ENCODE measurements around the gene KLHL3. TPM values are rescaled to one million over a fixed set of nuclear protein-coding genes. Genes with fewer than 3 reads are reported as not detected.

KLHL3 gene
- total RNA-seq, 3 donors from 2014 or later, result 4.2 to 6.7 (median 5.4) TPM

- Histone ChIP-seq H3K4me3 (no peak overlapping the region), H3K4me1 (ENCODE audit: low read depth) (no peaks in the 10 kb centered on the region), H3K36me3 (ENCODE audit: low read depth) (no peaks in the 10 kb centered on the region), H3K9me3 (no peaks in the 10 kb centered on the region)
- intact Hi-C loops (cut with DNase I, micrococcal nuclease), result no loop called here
- DNase-seq (no peak), ATAC-seq (no peak)
- no peak for TF ChIP-seq CTCF (IDR thresholded peaks at IDR 0.05)
Observed at GRCh38 chr5:137603891-137604290, 132.0 kb downstream of the KLHL3 start.

- Histone ChIP-seq H3K4me3 (no peak overlapping the region), H3K4me1 (ENCODE audit: low read depth) (no peaks in the 10 kb centered on the region), H3K9me3 (no peaks in the 10 kb centered on the region), H3K36me3 (ENCODE audit: low read depth) (no peaks in the 10 kb centered on the region)
- DNase-seq (no peak), ATAC-seq (no peak)
- intact Hi-C loops (cut with DNase I, micrococcal nuclease), result no loop called here
- no peak for TF ChIP-seq CTCF (IDR thresholded peaks at IDR 0.05)
Observed at GRCh38 chr5:137603356-137603755, 132.5 kb downstream of the KLHL3 start.

- no peak for TF ChIP-seq CTCF (IDR thresholded peaks at IDR 0.05)
- H3K4me1 ChIP-seq (ENCODE audit: low read depth), result no peaks in the 10 kb centered on the region
- no peaks in the 10 kb centered on the region for H3K36me3 ChIP-seq (ENCODE audit: low read depth)
- H3K9me3 ChIP-seq, result no peaks in the 10 kb centered on the region
- no peak overlapping the region for H3K4me3 ChIP-seq
- DNase-seq (no peak), ATAC-seq (no peak)
- intact Hi-C loops (cut with DNase I, micrococcal nuclease), result no loop called here
Observed at GRCh38 chr5:137602721-137603273, 133.1 kb downstream of the KLHL3 start.

GRCh38 chr5:137600721-137601360, 135.0 kb downstream of the KLHL3 start:
- intact Hi-C loops (cut with DNase I, micrococcal nuclease), result no loop called here
- no peaks in the 10 kb centered on the region for H3K9me3 ChIP-seq
- ATAC-seq (no peak), DNase-seq (no peak)
- no peaks in the 10 kb centered on the region for H3K36me3 ChIP-seq (ENCODE audit: low read depth)
- H3K4me1 ChIP-seq (ENCODE audit: low read depth), result no peaks in the 10 kb centered on the region
- TF ChIP-seq CTCF (IDR thresholded peaks at IDR 0.05), result no peak
- no peak overlapping the region for H3K4me3 ChIP-seq

GRCh38 chr5:137599457-137599856, 136.4 kb downstream of the KLHL3 start:
- Histone ChIP-seq H3K4me1 (ENCODE audit: low read depth) (no peaks in the 10 kb centered on the region), H3K4me3 (no peak overlapping the region), H3K36me3 (ENCODE audit: low read depth) (no peaks in the 10 kb centered on the region), H3K9me3 (no peaks in the 10 kb centered on the region)
- DNase-seq, result no peak
- intact Hi-C loops (cut with DNase I, micrococcal nuclease), result no loop called here
- no peak for TF ChIP-seq CTCF (IDR thresholded peaks at IDR 0.05)
- ATAC-seq, result no peak

Data from mucosa of descending colon (tissue), 3 donors.